AG04450 (cell line): ENCODE data around the gene C19orf81. TPM values are rescaled to one million over a fixed set of nuclear protein-coding genes. Genes with fewer than 3 reads are reported as not detected.

Source experiments
- CTCF ChIA-PET: fragments of 300-600, 350-600 bp; formaldehyde crosslinking; extraction: SDS; loops from one replicate; lab custom pipeline; 2022; ENCODE audit warnings: antibody characterized with exemption, inconsistent platforms; lab: Charles Lee
- POLR2A ChIA-PET: fragments of 350-600 bp; formaldehyde crosslinking; extraction: SDS; loops from one replicate; lab custom pipeline; 2021; ENCODE audit warnings: antibody characterized with exemption, inconsistent platforms; lab: Yijun Ruan, JAX
- DNase-seq: peaks from one replicate; pipeline ENCODE4 v3.0.0-alpha.2; 2011; ENCODE audit warnings: low read depth, low spot score
- H3K27ac ChIP-seq: one replicate; pipeline ENCODE4 v1.5.1; 2012; ENCODE audit warnings: low read depth, low read length, control low read depth
- H3K27me3 ChIP-seq: one replicate; pipeline ENCODE4 v1.6.0; 2012; ENCODE audit warnings: low read length; ENCODE audit not compliant: control insufficient read depth, insufficient read depth
- H3K4me3 ChIP-seq: 2 replicates; pipeline ENCODE4 v1.5.1; 2011; ENCODE audit warnings: mild to moderate bottlenecking, low read depth, low read length, control low read depth
- H3K9me3 ChIP-seq: 2 replicates; pipeline ENCODE4 v1.5.1; 2012; ENCODE audit warnings: low read length; ENCODE audit not compliant: control insufficient read depth, insufficient read depth
- CTCF ChIP-seq: IDR thresholded peaks from 2 replicates; pipeline ENCODE4 v1.5.1; 2011; ENCODE audit warnings: low read depth, low read length, control low read depth, inconsistent platforms
- polyA plus RNA-seq: library from polyadenylated mRNA; depleted of rRNA; stranded (reverse); fragments of >200 nt; gene quantifications from 2 replicates; pipeline ENCODE4 v1.2.3, GENCODE V29; 2011

C19orf81 gene
- polyA plus RNA-seq, 1 experiment = not detected

GRCh38 chr19:50669302-50670101 is 20.3 kb downstream of the C19orf81 start:
- CTCF ChIA-PET = interaction anchor here (0.6 to 2.7 kb wide), 25 partner anchors 10 to 740 kb away, joined by 3 to 40 read pairs (median 4); partner anchors contain the start of genes ACP4 and CLEC11A
- Histone ChIP-seq H3K4me3 (no peak overlapping the region), H3K9me3 (peaks cover 4% of the 10 kb centered on the region; the same call in 1 of the 2 replicates), H3K27me3 (peaks cover 36% of the 10 kb centered on the region), H3K27ac (no peak overlapping the region)
- TF ChIP-seq CTCF = peak; percentile 84
- DNase-seq = no peak
- POLR2A ChIA-PET = no interaction called here

- Histone ChIP-seq H3K9me3 (peaks cover 4% of the 10 kb centered on the region; the same call in 1 of the 2 replicates), H3K4me3 (no peak overlapping the region), H3K27me3 (peaks cover 34% of the 10 kb centered on the region), H3K27ac (no peak overlapping the region)
- ChIA-PET POLR2A (no interaction called here), CTCF (interaction anchor here (0.6 to 2.7 kb wide), 23 partner anchors 10 to 740 kb away, joined by 3 to 40 read pairs (median 4); partner anchors contain the start of genes ACP4 and CLEC11A)
- no peak for DNase-seq
- TF ChIP-seq CTCF = no peak
Observed at GRCh38 chr19:50670102-50670380, 20.8 kb downstream of the C19orf81 start.

GRCh38 chr19:50673118-50673517 is 23.9 kb downstream of the C19orf81 start:
- no peaks in the 10 kb centered on the region for H3K9me3 ChIP-seq
- POLR2A ChIA-PET = interaction anchor here (0.6 kb wide), 1 partner anchor 104 kb away, joined by 3 read pairs; no protein-coding TSS in a partner anchor
- H3K27ac ChIP-seq = no peak overlapping the region
- DNase-seq = no peak
- CTCF ChIA-PET = interaction anchor here (1.3 kb wide), 1 partner anchor 52 kb away, joined by 3 read pairs; no protein-coding TSS in a partner anchor
- TF ChIP-seq CTCF = no peak
- H3K27me3 ChIP-seq = peaks cover 19% of the 10 kb centered on the region
- H3K4me3 ChIP-seq = no peak overlapping the region

GRCh38 chr19:50676625-50677197 is 27.5 kb downstream of the C19orf81 start:
- Histone ChIP-seq H3K9me3 (no peaks in the 10 kb centered on the region), H3K27ac (no peak overlapping the region), H3K27me3 (peaks cover 10% of the 10 kb centered on the region), H3K4me3 (no peak overlapping the region)
- ChIA-PET POLR2A (no interaction called here), CTCF (no interaction called here)
- DNase-seq = no peak
- no peak for TF ChIP-seq CTCF

GRCh38 chr19:50677636-50678035 is 28.4 kb downstream of the C19orf81 start:
- Histone ChIP-seq H3K4me3 (no peak overlapping the region), H3K27me3 (peaks cover 7% of the 10 kb centered on the region), H3K9me3 (no peaks in the 10 kb centered on the region), H3K27ac (no peak overlapping the region)
- no peak for TF ChIP-seq CTCF
- CTCF ChIA-PET = interaction anchor here (0.6 kb wide), 1 partner anchor 150 kb away, joined by 3 read pairs; no protein-coding TSS in a partner anchor
- no peak for DNase-seq
- POLR2A ChIA-PET = no interaction called here
